Panc1 (cell line): ENCODE measurements around the gene CDKN1C.

ENCODE experiments used
- POLR2AphosphoS5 ChIP-seq: IDR thresholded peaks from 2 replicates; pipeline ENCODE4 v1.6.1; 2012; ENCODE audit warnings: mild to moderate bottlenecking, low read depth, low read length, moderate library complexity
- SIN3A ChIP-seq: IDR thresholded peaks from 2 replicates; pipeline ENCODE4 v1.6.1; 2012; ENCODE audit warnings: low read depth, mild to moderate bottlenecking, low read length, moderate library complexity, borderline replicate concordance; ENCODE audit not compliant: insufficient read depth
- TCF7L2 ChIP-seq: IDR thresholded peaks from 2 replicates; pipeline ENCODE4 v1.6.1; 2011; ENCODE audit warnings: mild to moderate bottlenecking, low read depth, low read length, inconsistent platforms
- TF ChIP-seq, protein P1 (sequence below): fragments of 450-650 bp; IDR thresholded peaks from 2 replicates; pipeline ENCODE4 v1.5.1; 2017; ENCODE audit warnings: mild to moderate bottlenecking
- TF ChIP-seq, protein P2 (sequence below), 2 experiments: IDR thresholded peaks; 2 replicates each; pipeline ENCODE4 v1.6.1; 2011 to 2012; ENCODE audit warnings: low read depth in 2 of 2, control low read depth in 1 of 2, low read length in 1 of 2, mild to moderate bottlenecking in 1 of 2, moderate library complexity in 1 of 2; ENCODE audit not compliant: insufficient read depth in 1 of 2

DNA sequence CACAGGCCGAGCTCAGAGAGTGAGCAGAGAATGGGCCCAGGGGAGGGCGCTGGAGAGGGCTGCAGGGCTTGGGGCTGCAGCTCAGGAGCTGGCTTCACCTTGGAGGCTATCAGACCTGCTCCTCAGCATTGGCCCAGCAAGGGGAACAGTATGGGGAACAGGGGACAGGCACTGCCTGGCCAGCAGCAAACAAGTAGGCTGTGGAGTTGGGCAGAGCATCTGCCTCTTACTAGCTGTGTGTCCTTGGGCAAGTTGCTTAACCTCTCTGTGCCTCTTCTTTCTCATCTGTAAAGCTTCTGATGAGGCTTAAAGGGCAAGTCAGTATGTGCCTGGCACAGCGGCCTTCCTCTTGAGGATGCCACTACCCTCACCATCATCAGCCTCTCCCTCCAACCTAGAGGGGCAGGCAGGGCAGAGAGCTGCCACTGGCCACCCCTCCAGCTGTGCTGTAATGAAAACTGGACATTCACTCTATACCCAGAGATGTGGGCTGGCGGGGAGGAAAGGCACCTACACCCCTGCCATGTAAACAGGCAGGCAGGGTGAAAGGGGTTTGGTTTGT lies 7.5 kb upstream of the CDKN1C start:
- TF ChIP-seq, protein P1, sequence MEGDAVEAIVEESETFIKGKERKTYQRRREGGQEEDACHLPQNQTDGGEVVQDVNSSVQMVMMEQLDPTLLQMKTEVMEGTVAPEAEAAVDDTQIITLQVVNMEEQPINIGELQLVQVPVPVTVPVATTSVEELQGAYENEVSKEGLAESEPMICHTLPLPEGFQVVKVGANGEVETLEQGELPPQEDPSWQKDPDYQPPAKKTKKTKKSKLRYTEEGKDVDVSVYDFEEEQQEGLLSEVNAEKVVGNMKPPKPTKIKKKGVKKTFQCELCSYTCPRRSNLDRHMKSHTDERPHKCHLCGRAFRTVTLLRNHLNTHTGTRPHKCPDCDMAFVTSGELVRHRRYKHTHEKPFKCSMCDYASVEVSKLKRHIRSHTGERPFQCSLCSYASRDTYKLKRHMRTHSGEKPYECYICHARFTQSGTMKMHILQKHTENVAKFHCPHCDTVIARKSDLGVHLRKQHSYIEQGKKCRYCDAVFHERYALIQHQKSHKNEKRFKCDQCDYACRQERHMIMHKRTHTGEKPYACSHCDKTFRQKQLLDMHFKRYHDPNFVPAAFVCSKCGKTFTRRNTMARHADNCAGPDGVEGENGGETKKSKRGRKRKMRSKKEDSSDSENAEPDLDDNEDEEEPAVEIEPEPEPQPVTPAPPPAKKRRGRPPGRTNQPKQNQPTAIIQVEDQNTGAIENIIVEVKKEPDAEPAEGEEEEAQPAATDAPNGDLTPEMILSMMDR, result no peak
- TF ChIP-seq POLR2AphosphoS5, result no peak
- TF ChIP-seq SIN3A, result no peak
- TF ChIP-seq, protein P2, sequence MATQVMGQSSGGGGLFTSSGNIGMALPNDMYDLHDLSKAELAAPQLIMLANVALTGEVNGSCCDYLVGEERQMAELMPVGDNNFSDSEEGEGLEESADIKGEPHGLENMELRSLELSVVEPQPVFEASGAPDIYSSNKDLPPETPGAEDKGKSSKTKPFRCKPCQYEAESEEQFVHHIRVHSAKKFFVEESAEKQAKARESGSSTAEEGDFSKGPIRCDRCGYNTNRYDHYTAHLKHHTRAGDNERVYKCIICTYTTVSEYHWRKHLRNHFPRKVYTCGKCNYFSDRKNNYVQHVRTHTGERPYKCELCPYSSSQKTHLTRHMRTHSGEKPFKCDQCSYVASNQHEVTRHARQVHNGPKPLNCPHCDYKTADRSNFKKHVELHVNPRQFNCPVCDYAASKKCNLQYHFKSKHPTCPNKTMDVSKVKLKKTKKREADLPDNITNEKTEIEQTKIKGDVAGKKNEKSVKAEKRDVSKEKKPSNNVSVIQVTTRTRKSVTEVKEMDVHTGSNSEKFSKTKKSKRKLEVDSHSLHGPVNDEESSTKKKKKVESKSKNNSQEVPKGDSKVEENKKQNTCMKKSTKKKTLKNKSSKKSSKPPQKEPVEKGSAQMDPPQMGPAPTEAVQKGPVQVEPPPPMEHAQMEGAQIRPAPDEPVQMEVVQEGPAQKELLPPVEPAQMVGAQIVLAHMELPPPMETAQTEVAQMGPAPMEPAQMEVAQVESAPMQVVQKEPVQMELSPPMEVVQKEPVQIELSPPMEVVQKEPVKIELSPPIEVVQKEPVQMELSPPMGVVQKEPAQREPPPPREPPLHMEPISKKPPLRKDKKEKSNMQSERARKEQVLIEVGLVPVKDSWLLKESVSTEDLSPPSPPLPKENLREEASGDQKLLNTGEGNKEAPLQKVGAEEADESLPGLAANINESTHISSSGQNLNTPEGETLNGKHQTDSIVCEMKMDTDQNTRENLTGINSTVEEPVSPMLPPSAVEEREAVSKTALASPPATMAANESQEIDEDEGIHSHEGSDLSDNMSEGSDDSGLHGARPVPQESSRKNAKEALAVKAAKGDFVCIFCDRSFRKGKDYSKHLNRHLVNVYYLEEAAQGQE (IDR thresholded peaks at IDR 0.05; ENCODE audit: insufficient read depth in 1 of 2, low read depth in 2 of 2, low read length in 1 of 2), result no peak
- TF ChIP-seq TCF7L2, result no peak
